HTR-8/SVneo (cell line): ENCODE data around the gene SLC5A10.
A peak's percentile ranks its signal among the peaks of the same experiment; 100 is the strongest.

Experiments
- DNase-seq: peaks from one replicate; pipeline ENCODE4 v3.0.0; 2011; ENCODE audit warnings: low spot score, mixed read lengths; ENCODE audit not compliant: insufficient read length
- FAIRE-seq: peaks from 2 replicates; lab custom pipeline; 2011; peaks lifted over from hg19 to GRCh38; lab: Jason Lieb, UNC

Gene SLC5A10

GRCh38 chr17:18999911-19000310, 47.9 kb downstream of the SLC5A10 start:
- FAIRE-seq: no peak
- DNase-seq: no peak

DNA sequence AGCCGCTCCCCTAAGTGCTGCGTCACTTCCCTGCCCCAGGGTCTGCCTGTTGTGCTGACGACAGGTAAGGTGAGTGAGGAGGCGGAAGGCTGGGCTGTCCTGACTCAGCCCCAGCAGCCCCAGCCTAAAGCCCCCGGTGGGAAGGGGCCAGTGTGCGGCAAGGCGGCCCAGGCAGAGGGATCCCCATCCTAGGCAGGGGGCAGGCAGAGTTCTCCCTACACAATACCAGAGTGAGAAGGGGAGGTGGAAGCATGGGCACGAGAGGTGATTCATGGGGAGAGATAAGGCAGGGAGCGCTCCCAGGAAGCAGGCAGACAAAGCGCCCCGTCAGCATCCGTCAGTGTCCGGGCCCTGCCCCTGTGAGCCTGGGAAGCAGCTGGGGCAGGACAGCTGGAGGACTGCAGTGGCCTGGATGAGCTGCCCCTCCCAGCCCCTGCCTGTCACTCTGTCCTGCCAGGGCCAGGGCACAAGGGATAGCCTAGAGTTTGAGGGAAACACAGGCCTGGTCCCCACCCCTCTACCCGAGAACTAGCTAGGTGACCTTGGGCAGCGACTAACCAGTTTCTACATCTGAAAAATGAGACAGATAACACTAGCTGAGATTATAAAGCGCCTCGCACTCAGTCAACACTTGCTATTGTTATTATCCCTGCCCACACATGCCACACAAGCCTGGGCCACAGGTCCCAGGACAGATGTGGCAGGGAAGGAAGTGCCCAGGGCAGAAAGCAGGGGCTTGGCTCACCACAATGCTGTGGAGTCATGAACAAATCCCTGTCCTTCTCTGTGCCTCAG, 48.8 kb downstream of the SLC5A10 start:
- peak; percentile 57 for FAIRE-seq
- no peak for DNase-seq

DNA sequence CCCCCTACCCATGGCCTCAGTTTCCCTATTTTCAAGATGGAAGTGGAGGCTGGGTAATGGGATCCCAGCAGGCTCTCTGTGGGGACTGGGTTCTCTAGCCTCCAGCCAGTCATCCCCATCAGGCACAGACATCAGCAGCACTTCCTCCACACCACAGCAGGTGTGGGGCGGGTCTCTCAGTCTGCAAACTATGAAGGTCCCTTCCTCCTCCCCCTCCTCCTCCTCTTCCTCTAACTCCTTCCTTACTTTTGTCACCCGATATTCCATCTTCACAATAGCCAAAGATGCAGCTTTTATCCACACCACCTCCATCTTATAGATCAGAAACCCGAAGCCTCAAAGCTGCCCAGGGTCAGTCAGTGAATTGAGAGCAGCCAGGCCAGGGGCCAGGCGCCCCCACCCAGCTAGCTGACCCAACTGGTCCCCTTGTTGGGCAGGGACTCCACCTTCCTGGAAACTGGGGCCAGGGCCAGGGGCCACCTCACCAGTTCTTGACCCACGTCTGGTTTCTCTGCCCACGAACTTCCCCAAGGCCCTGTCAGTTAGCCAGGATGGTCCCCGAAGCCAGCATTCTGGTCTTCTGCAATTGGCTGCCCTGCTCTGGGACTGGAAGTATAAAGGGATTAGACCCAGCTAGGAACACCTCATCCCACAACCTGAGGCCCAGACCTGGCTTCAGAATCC, 50.1 kb downstream of the SLC5A10 start:
- FAIRE-seq: no peak
- DNase-seq: no peak

- DNase-seq: no peak
- no peak for FAIRE-seq
Measured at GRCh38 chr17:19002805-19003542, 51.0 kb downstream of the SLC5A10 start.

GRCh38 chr17:19003543-19004420, 51.8 kb downstream of the SLC5A10 start:
- peak; percentile 78 for DNase-seq
- FAIRE-seq: peak; percentile 66

DNA sequence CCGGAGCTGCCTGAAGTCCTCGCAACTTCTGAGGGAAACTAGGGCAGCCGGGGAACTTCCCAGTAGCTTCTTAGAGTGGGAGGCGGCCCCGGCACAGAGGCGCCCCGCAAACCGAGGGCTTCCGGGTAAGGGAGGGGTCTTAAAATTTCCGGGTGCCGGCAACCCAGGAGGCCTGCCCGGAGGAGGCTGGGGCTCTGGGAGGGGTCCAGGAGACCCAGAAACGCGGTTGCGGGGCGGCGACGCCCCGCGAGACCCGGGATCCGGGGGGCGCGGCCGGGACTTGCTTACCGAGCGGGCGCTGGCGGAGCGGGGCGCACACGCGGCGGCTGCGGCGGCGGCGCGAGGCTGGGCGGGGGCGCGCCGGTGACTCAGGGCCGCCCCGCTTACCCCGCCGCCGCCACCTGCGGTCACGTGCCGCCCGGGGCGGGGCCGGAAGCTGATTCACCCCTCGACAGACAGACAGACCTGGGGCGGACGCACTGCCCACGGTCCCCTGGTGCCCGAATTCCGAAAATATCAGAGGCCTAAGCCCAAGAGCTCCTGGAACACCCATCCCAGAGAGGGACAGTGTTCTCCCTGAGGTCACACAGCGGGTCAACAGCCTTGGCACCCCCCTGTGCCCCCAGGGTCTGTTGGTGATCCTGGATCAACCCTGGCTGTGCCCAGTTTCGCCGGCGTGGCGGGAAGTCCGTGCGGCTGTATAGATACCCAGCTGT, 52.6 kb downstream of the SLC5A10 start, which contains the start of gene FAM83G:
Gene FAM83G (minus strand): TSS at position 344 of the 716 bp plus-strand sequence. CDS start 723 bp downstream, outside the sequence.
- FAIRE-seq: peak; percentile 99

DNA sequence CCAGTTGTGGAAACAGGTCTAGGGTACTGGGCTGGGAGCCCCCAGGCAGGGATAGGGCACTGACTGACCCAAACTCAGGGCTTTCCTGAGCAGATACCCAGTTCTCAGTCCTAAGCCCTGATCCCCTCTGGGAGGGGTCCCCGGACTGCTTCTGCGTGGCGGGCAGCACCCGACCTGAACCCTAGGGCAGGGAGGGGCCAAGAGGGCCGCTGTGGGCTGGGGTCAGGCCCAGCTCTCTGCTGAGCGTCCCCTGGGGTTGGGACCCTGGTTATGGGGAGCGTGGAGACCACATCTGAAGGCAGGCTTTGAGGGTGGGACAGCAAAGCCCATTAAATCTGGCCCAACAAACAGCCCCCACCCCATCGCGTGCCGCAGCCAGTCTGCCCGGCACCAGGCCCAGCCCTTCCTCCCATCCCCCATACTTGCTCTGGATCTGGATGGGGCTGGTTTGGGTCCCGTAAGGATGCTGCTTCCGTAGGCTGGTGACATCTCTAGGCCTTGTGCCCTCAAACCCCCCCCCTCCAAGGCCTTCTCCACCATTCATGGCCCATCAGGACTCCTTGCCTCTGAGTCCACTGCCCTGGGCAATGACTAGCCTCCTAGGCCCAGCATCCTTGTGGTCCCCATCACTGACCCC, 53.3 kb downstream of the SLC5A10 start:
- DNase-seq (no peak), FAIRE-seq (peak; percentile 63)

More for the DNA sequence above, 52.6 kb downstream of the SLC5A10 start, which contains the start of gene FAM83G:
- peak; percentile 90 for DNase-seq

DNA sequence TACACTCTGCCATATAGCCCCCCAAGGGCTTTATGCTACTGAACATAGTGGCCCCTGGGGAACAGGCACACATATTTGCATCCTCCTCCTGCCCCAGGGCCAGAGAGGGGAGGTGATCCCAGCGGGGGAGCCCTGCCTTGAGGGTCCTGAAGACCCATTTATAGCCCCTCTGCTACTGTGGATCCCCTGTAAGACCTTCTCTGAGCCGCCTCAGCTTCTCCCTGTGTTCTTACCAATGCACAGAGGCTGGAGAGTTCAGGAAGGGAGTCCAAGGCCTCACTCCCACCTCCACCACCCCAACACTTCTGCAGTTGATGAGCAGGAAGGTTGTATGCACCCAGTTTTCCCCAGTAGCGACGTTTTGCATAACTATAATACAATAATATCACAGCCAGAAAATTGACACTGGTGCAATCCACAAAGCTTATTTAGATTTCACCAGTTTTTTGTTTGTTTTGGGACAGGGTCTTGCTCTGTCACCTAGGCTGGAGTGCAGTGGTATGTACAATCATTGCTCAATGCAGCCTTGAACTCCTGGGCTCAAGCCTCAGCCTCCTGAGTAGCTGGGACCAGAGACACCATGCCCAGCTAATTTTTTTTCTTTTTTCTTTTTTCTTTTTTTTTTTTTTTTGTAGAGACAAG, 53.9 kb downstream of the SLC5A10 start:
- DNase-seq (no peak), FAIRE-seq (no peak)

GRCh38 chr17:19006698-19007097, 54.7 kb downstream of the SLC5A10 start:
- no peak for FAIRE-seq
- no peak for DNase-seq

DNA sequence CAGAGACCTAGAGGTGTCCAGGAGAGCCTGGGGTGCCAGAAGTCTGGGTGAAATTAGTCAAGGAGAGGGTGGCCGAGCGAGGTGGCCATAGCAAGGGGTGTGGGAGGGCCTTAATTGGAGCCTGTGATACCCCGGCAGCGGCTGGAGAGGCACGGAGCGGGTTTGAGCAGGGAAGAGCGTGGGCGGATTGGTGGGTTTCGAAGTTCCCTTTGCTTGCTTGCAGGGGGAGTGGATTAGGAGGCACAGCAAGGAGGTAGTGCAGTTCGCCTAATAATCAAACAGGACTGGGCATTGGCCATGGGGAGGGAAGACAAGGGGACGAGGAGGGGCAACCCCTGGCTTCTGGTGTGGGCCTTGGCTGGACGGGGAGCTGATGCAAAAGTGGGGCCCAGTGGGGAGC, 58.0 kb downstream of the SLC5A10 start:
- DNase-seq (no peak), FAIRE-seq (no peak)

DNA sequence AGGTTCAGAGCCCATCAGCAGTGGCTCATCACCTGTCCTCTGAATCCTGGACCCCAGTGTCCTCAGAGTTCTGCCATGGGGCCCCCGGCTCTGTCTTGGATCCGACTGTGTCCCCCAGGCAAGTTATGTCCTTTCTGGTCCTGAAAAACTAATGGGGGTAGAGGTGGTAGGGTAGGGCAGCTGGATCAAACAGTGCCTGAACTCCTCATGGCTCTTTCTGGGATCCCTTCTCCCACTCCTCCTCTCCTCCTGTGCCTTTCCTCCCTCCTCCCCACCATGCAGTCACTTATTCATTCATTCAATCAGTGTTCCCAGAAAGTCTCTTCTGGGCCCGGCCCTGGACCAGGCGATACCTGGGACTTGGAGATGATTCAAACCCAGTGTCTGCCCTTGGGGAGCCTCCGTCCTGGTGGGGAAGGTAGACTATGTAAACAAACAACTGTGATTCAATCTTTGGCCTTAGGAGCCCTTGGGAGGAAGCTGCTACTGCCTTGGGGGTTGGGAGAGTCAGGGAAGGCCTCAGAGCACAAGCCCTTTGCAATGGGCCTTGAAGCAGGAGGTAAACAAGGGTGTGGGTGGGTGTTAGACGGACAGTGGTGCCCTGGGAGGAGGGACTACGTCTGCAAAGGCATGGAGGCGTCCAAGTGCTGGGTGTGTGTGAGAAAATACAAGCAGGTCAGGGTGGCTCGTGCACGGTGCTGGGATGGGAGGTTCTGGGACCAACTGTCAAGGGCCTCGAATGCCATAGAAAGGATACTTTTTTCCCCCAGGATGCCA, 59.0 kb downstream of the SLC5A10 start:
- DNase-seq (no peak), FAIRE-seq (peak; percentile 86)

- no peak for FAIRE-seq
- DNase-seq: no peak
Measured at GRCh38 chr17:19011581-19011980, 59.6 kb downstream of the SLC5A10 start.

- FAIRE-seq (peak; percentile 66), DNase-seq (no peak)
Measured at GRCh38 chr17:19012171-19013080, 60.5 kb downstream of the SLC5A10 start.

DNA sequence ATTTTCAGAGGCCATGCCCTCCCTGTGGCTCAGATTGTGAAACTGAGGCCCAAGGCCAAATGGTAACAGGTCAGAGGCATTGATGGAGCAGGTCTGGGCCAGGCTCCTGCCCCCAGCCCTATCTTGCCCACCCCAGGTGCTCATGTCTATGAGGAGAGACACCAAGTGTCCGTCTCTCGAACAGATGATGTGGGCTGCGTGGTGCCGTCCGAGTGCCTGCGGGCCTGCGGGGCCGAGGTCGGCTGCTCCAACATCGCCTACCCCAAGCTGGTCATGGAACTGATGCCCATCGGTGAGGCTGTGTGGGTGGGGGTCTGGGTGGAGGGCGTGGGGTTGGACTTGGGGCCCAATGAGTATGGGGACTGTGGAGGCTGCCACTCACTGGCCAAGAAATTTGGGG, 61.3 kb downstream of the SLC5A10 start:
- no peak for DNase-seq

GRCh38 chr17:19013806-19014627, 62.1 kb downstream of the SLC5A10 start:
- no peak for FAIRE-seq
- DNase-seq: no peak

More for the DNA sequence above, 61.3 kb downstream of the SLC5A10 start:
- no peak for FAIRE-seq
